GM23338 (cell line): Measurements from ENCODE around the gene RWDD1. TPM values are rescaled to one million over a fixed set of nuclear protein-coding genes. Genes with fewer than 3 reads are reported as not detected.

Experiments
- ATAC-seq: fragments of 200-7000 bp; cut with Tn5 transposase; 3 replicates; pipeline ENCODE4 v1.9.1; 2020
- DNase-seq: peaks from one replicate; pipeline ENCODE4 v3.0.0-alpha.2; 2015; ENCODE audit warnings: low spot score
- H2AFZ ChIP-seq: fragments of 200-600 bp; sonication (generic); 2 replicates; pipeline ENCODE4 v1.8.0; 2016; ENCODE audit warnings: antibody characterized with exemption, mild to moderate bottlenecking, moderate library complexity
- H3F3A ChIP-seq: fragments of 200-600 bp; sonication (generic); replicated peaks from 2 replicates; pipeline ENCODE4 v1.8.0; 2017; ENCODE audit warnings: antibody characterized with exemption, mixed run types, low read depth
- H3K27ac ChIP-seq: fragments of 200-600 bp; sonication (generic); 2 replicates; pipeline ENCODE4 v1.6.1; 2016; ENCODE audit warnings: low read depth
- H3K27me3 ChIP-seq: fragments of 200-600 bp; sonication (generic); 2 replicates; pipeline ENCODE4 v1.8.0; 2016; ENCODE audit warnings: mild to moderate bottlenecking, mixed run types, moderate library complexity; ENCODE audit not compliant: insufficient read depth
- H3K36me3 ChIP-seq: fragments of 200-600 bp; sonication (generic); 2 replicates; pipeline ENCODE4 v1.8.0; 2016; ENCODE audit warnings: mild to moderate bottlenecking; ENCODE audit not compliant: insufficient read depth
- H3K4me1 ChIP-seq: fragments of 200-600 bp; sonication (generic); 2 replicates; pipeline ENCODE4 v1.8.0; 2016; ENCODE audit warnings: mild to moderate bottlenecking, moderate library complexity; ENCODE audit not compliant: insufficient read depth
- H3K4me2 ChIP-seq: fragments of 200-600 bp; sonication (generic); 2 replicates; pipeline ENCODE4 v1.7.1; 2017; ENCODE audit warnings: mixed run types
- H3K4me3 ChIP-seq: fragments of 200-600 bp; sonication (generic); 2 replicates; pipeline ENCODE4 v1.6.1; 2016; ENCODE audit warnings: mixed run types
- H3K79me2 ChIP-seq: fragments of 200-600 bp; sonication (generic); replicated peaks from 2 replicates; pipeline ENCODE4 v1.8.0; 2017; ENCODE audit warnings: mild to moderate bottlenecking; ENCODE audit not compliant: insufficient read depth
- H3K9me2 ChIP-seq: fragments of 200-600 bp; sonication (generic); 2 replicates; pipeline ENCODE4 v1.8.0; 2017; ENCODE audit not compliant: insufficient read depth
- H4K20me1 ChIP-seq: fragments of 200-600 bp; sonication (generic); replicated peaks from 2 replicates; pipeline ENCODE4 v1.8.0; 2017; ENCODE audit warnings: mild to moderate bottlenecking; ENCODE audit not compliant: insufficient read depth
- H3K27ac Mint-ChIP-seq: 2 replicates; pipeline ENCODE4 v1.8.0; 2020; ENCODE audit warnings: inconsistent platforms, mild to moderate bottlenecking, moderate library complexity, mixed read lengths
- H3K27me3 Mint-ChIP-seq: 3 replicates; pipeline ENCODE4 v1.8.0; 2022; ENCODE audit warnings: low read depth, mild to moderate bottlenecking, moderate library complexity, mixed read lengths, inconsistent platforms; ENCODE audit not compliant: insufficient read depth, poor library complexity
- H3K36me3 Mint-ChIP-seq: 3 replicates; pipeline ENCODE4 v1.8.0; 2021; ENCODE audit warnings: low read depth, mild to moderate bottlenecking, inconsistent platforms, moderate library complexity, mixed read lengths
- H3K4me1 Mint-ChIP-seq: 3 replicates; pipeline ENCODE4 v1.8.0; 2020; ENCODE audit warnings: mild to moderate bottlenecking, inconsistent platforms, mixed read lengths
- H3K4me3 Mint-ChIP-seq: 3 replicates; pipeline ENCODE4 v1.8.0; 2021; ENCODE audit warnings: moderate library complexity, mild to moderate bottlenecking, inconsistent platforms, mixed read lengths
- H3K9me3 Mint-ChIP-seq: 3 replicates; pipeline ENCODE4 v1.8.0; 2020; ENCODE audit warnings: moderate library complexity, mild to moderate bottlenecking, inconsistent platforms, mixed read lengths
- CREB1 ChIP-seq: fragments of 250-450 bp; sonication (Bioruptor Pico); IDR thresholded peaks from 2 replicates; pipeline ENCODE4 v1.5.0; 2020; ENCODE audit warnings: low read depth, mild to moderate bottlenecking, moderate library complexity
- EZH2 ChIP-seq: fragments of 200-600 bp; sonication (generic); IDR thresholded peaks from one replicate; pipeline ENCODE4 v1.8.0; 2017; ENCODE audit warnings: antibody characterized with exemption, mild to moderate bottlenecking, low read depth; ENCODE audit not compliant: unreplicated experiment
- EZH2phosphoT487 ChIP-seq: fragments of 200-600 bp; sonication (generic); IDR thresholded peaks from one replicate; pipeline ENCODE4 v1.8.1; 2018; ENCODE audit warnings: antibody characterized with exemption; ENCODE audit not compliant: unreplicated experiment
- JUNB ChIP-seq: IDR thresholded peaks from one replicate; pipeline ENCODE4 v1.6.1; 2016; ENCODE audit warnings: antibody characterized with exemption; ENCODE audit not compliant: unreplicated experiment
- NANOG ChIP-seq: IDR thresholded peaks from 2 replicates; pipeline ENCODE4 v1.6.1; 2016; ENCODE audit warnings: antibody characterized with exemption, borderline replicate concordance
- STAT1 ChIP-seq: IDR thresholded peaks from one replicate; pipeline ENCODE4 v1.6.1; 2016; ENCODE audit warnings: antibody characterized with exemption; ENCODE audit not compliant: unreplicated experiment
- ZNF114 ChIP-seq: fragments of 250-450 bp; sonication (Bioruptor Pico); IDR thresholded peaks from 2 replicates; pipeline ENCODE4 v1.5.0; 2020; ENCODE audit warnings: mild to moderate bottlenecking, moderate library complexity
- ZNF331 ChIP-seq: fragments of 250-450 bp; sonication (Bioruptor Pico); IDR thresholded peaks from 2 replicates; pipeline ENCODE4 v1.5.0; 2020; ENCODE audit warnings: low read depth, mild to moderate bottlenecking, moderate library complexity
- ZNF462 ChIP-seq: fragments of 250-450 bp; sonication (Bioruptor Pico); IDR thresholded peaks from 2 replicates; pipeline ENCODE4 v1.5.0; 2020; ENCODE audit warnings: mild to moderate bottlenecking, moderate library complexity
- polyA plus RNA-seq: library from polyadenylated mRNA; unstranded; fragments of >200 nt; fragmentation: Nextera tagmentation; extraction: Ambion mirVana; gene quantifications from 2 replicates; pipeline ENCODE4 v1.2.1, GENCODE V29; 2016
- total RNA-seq: library from RNA; depleted of rRNA; stranded (reverse); fragments of >200 nt; shearing (Covaris generic); gene quantifications from 2 replicates; pipeline ENCODE4 v1.2.3, GENCODE V29; 2014
- TF ChIP-seq, protein P1 (sequence below): IDR thresholded peaks from 2 replicates; pipeline ENCODE4 v1.6.1; 2016; ENCODE audit warnings: antibody characterized with exemption
- TF ChIP-seq, protein P2 (sequence below), 2 experiments: fragments of 200-600 bp in 1 of 2; sonication (generic) in 1 of 2; conservative IDR thresholded peaks; 2 replicates each; pipeline versions ENCODE4 v1.5.1 to v1.6.1; 2016 to 2017; ENCODE audit warnings: antibody characterized with exemption in 2 of 2, low read depth in 2 of 2, mild to moderate bottlenecking in 2 of 2, moderate library complexity in 1 of 2

RWDD1 gene
- total and polyA plus RNA-seq, 2 experiments from 2014 or later: 20.2 to 171 TPM

- Histone ChIP-seq H3K79me2 (no peaks in the 10 kb centered on the region), H3K27me3 (no peaks in the 10 kb centered on the region)
- TF ChIP-seq, protein P1, sequence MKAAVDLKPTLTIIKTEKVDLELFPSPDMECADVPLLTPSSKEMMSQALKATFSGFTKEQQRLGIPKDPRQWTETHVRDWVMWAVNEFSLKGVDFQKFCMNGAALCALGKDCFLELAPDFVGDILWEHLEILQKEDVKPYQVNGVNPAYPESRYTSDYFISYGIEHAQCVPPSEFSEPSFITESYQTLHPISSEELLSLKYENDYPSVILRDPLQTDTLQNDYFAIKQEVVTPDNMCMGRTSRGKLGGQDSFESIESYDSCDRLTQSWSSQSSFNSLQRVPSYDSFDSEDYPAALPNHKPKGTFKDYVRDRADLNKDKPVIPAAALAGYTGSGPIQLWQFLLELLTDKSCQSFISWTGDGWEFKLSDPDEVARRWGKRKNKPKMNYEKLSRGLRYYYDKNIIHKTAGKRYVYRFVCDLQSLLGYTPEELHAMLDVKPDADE: no peak
- TF ChIP-seq EZH2: no peak
- no peak for TF ChIP-seq ZNF331 (CRISPR knock-in tag)
- TF ChIP-seq, protein P2, sequence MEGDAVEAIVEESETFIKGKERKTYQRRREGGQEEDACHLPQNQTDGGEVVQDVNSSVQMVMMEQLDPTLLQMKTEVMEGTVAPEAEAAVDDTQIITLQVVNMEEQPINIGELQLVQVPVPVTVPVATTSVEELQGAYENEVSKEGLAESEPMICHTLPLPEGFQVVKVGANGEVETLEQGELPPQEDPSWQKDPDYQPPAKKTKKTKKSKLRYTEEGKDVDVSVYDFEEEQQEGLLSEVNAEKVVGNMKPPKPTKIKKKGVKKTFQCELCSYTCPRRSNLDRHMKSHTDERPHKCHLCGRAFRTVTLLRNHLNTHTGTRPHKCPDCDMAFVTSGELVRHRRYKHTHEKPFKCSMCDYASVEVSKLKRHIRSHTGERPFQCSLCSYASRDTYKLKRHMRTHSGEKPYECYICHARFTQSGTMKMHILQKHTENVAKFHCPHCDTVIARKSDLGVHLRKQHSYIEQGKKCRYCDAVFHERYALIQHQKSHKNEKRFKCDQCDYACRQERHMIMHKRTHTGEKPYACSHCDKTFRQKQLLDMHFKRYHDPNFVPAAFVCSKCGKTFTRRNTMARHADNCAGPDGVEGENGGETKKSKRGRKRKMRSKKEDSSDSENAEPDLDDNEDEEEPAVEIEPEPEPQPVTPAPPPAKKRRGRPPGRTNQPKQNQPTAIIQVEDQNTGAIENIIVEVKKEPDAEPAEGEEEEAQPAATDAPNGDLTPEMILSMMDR (conservative IDR thresholded peaks at IDR 0.05; ENCODE audit: low read depth in 2 of 2): no peak
- no peak for TF ChIP-seq CREB1 (CRISPR knock-in tag)
- TF ChIP-seq EZH2phosphoT487: no peak
- TF ChIP-seq ZNF114 (CRISPR knock-in tag): no peak
- TF ChIP-seq NANOG: no peak
- TF ChIP-seq ZNF462 (CRISPR knock-in tag): no peak
- no peak for TF ChIP-seq JUNB
- no peak for TF ChIP-seq STAT1
Measured at GRCh38 chr6:116586738-116587137, 15.4 kb downstream of the RWDD1 start.

More at GRCh38 chr6:116586738-116587137, 15.4 kb downstream of the RWDD1 start:
- Mint-ChIP-seq H3K27me3 (no peaks in the 10 kb centered on the region), H3K9me3 (no peaks in the 10 kb centered on the region), H3K4me1 (no peaks in the 10 kb centered on the region), H3K4me3 (no peak overlapping the region), H3K36me3 (peaks cover 13% of the 10 kb centered on the region), H3K27ac (no peak overlapping the region)
- no peak for DNase-seq
- H4K20me1 ChIP-seq: no peaks in the 10 kb centered on the region
- H3K4me1 ChIP-seq: no peaks in the 10 kb centered on the region
- H3K4me3 ChIP-seq: no peak overlapping the region
- H3K36me3 ChIP-seq: no peaks in the 10 kb centered on the region; the same call in 1 of the 2 replicates
- no peak overlapping the region for H2AFZ ChIP-seq
- no peak for ATAC-seq
- no peaks in the 10 kb centered on the region for H3F3A ChIP-seq
- no peak overlapping the region for H3K27ac ChIP-seq
- H3K9me2 ChIP-seq: no peaks in the 10 kb centered on the region
- no peak overlapping the region for H3K4me2 ChIP-seq
